Kidney epithelial cell (primary cell): Measurements from ENCODE around the gene PITRM1. TPM values are rescaled to one million over a fixed set of nuclear protein-coding genes. Genes with fewer than 3 reads are reported as not detected.
"Not testable (repeated sequence)": the region's sequence is repeated elsewhere in the genome, so short reads cannot be mapped to it uniquely, and the experiment has no call there.

ENCODE experiments used
- DNase-seq: peaks from one replicate; pipeline ENCODE4 v3.0.0-alpha.2; 2010; ENCODE audit warnings: low read depth
- H3K27me3 ChIP-seq: 2 replicates; pipeline ENCODE4 v1.6.0; 2011; ENCODE audit warnings: low read length; ENCODE audit not compliant: control insufficient read depth, insufficient read depth
- H3K36me3 ChIP-seq: 2 replicates; pipeline ENCODE4 v1.5.1; 2011; ENCODE audit warnings: low read length; ENCODE audit not compliant: control insufficient read depth, insufficient read depth
- H3K4me3 ChIP-seq: 2 replicates; pipeline ENCODE4 v1.5.1; 2011; ENCODE audit warnings: low read depth, mild to moderate bottlenecking, control low read depth, low read length
- CTCF ChIP-seq: IDR thresholded peaks from 2 replicates; pipeline ENCODE4 v1.5.1; 2011; ENCODE audit warnings: mild to moderate bottlenecking, moderate library complexity, low read length, control low read depth, inconsistent platforms; ENCODE audit not compliant: insufficient read depth, poor library complexity, severe bottlenecking
- total RNA-seq: library from RNA; depleted of rRNA; stranded (reverse); fragments of >200 nt; gene quantifications from 2 replicates; pipeline ENCODE4 v1.2.3, GENCODE V29; 2015

PITRM1 gene
- total RNA-seq, result 74.1 and 76.9 TPM in 2 replicates

GRCh38 chr10:3172446-3173170 lies at the start of gene PITRM1:
PITRM1 (minus strand) TSS chr10:3172782; CDS start chr10:3172772, 10 bp downstream.
- DNase-seq, result peak; percentile 95
- H3K4me3 ChIP-seq, result peak within 1 kb of the TSS; percentile 94
- no peaks in the 10 kb centered on the region for H3K36me3 ChIP-seq
- no peaks in the 10 kb centered on the region for H3K27me3 ChIP-seq
- no peak for TF ChIP-seq CTCF

GRCh38 chr10:3222068-3222467 lies 49.5 kb upstream of the PITRM1 start:
- Histone ChIP-seq H3K27me3 (no peaks in the 10 kb centered on the region), H3K4me3 (no peak overlapping the region), H3K36me3 (no peaks in the 10 kb centered on the region)
- no peak for DNase-seq
- no peak for TF ChIP-seq CTCF

GRCh38 chr10:3221601-3222000 lies 49.0 kb upstream of the PITRM1 start:
- not testable (repeated sequence) for DNase-seq, H3K4me3 ChIP-seq, H3K27me3 ChIP-seq, H3K36me3 ChIP-seq

- Histone ChIP-seq H3K4me3 (no peak overlapping the region), H3K27me3 (no peaks in the 10 kb centered on the region), H3K36me3 (no peaks in the 10 kb centered on the region)
- no peak for TF ChIP-seq CTCF
- DNase-seq, result no peak
These were observed 48.3 kb upstream of the PITRM1 start for GRCh38 chr10:3220853-3221252.

- not testable (repeated sequence) for H3K27me3 ChIP-seq, H3K36me3 ChIP-seq, H3K4me3 ChIP-seq, DNase-seq
These were observed 46.5 kb upstream of the PITRM1 start for GRCh38 chr10:3219021-3219628.

GRCh38 chr10:3217853-3218252 lies 45.3 kb upstream of the PITRM1 start:
- no peak for TF ChIP-seq CTCF
- Histone ChIP-seq H3K4me3 (no peak overlapping the region), H3K36me3 (no peaks in the 10 kb centered on the region), H3K27me3 (no peaks in the 10 kb centered on the region)
- no peak for DNase-seq

- DNase-seq, result peak; percentile 51
- no peaks in the 10 kb centered on the region for H3K27me3 ChIP-seq
- H3K36me3 ChIP-seq, result no peaks in the 10 kb centered on the region
- no peak for TF ChIP-seq CTCF
- H3K4me3 ChIP-seq, result no peak overlapping the region
These were observed 44.7 kb upstream of the PITRM1 start for GRCh38 chr10:3217301-3217700.
